Esophagus muscularis mucosa (tissue), 4 donors: Measurements from ENCODE around the gene ORAI3. TPM values are rescaled to one million over a fixed set of nuclear protein-coding genes. Genes with fewer than 3 reads are reported as not detected.

Experiments
- DNase-seq: peaks from one replicate; pipeline ENCODE4 v3.0.0-alpha.2; 2017; ENCODE audit errors: extremely low spot score
- H3K27ac ChIP-seq, 4 donors: fragments of 200-600 bp; sonication (generic); replicated peaks in 1 of 4; 1 replicate in 3 of 4; 2 replicates in 1 of 4; pipeline ENCODE4 v1.5.1; 2016 to 2019; ENCODE audit warnings: mild to moderate bottlenecking in 1 of 4
- H3K27me3 ChIP-seq, 4 donors: fragments of 200-600 bp; sonication (generic); one replicate each; pipeline versions ENCODE4 v1.5.1 to v1.6.0; 2016 to 2019
- H3K36me3 ChIP-seq, 4 donors: fragments of 200-600 bp; sonication (generic); one replicate each; pipeline ENCODE4 v1.5.1; 2016 to 2019
- H3K4me1 ChIP-seq, 4 donors: fragments of 200-600 bp; sonication (generic); one replicate each; pipeline ENCODE4 v1.5.1; 2016 to 2019
- H3K4me3 ChIP-seq, 4 donors: fragments of 200-600 bp; sonication (generic); 1 replicate in 2 of 4; 2 replicates in 2 of 4; pipeline ENCODE4 v1.5.1; 2016 to 2019; ENCODE audit warnings: mild to moderate bottlenecking in 4 of 4, moderate library complexity in 1 of 4
- H3K9me3 ChIP-seq, 4 donors: fragments of 200-600 bp; sonication (generic); 1 replicate in 3 of 4; 2 replicates in 1 of 4; pipeline ENCODE4 v1.5.1; 2016 to 2019
- CTCF ChIP-seq, 3 experiments: fragments of 200-600 bp in 2 of 3; fragments of 450-650 bp in 1 of 3; sonication (generic) in 2 of 3; IDR thresholded peaks; one replicate each; pipeline ENCODE4 v1.5.1; 2017 to 2019; ENCODE audit warnings: antibody characterized with exemption in 3 of 3, mild to moderate bottlenecking in 2 of 3, moderate library complexity in 1 of 3
- EP300 ChIP-seq: sonication (generic); formaldehyde crosslinking; IDR thresholded peaks from one replicate; pipeline ENCODE4 v1.6.1; 2017; ENCODE audit warnings: antibody characterized with exemption
- POLR2A ChIP-seq: fragments of 450-650 bp; IDR thresholded peaks from one replicate; pipeline ENCODE4 v1.6.1; 2017; ENCODE audit warnings: antibody characterized with exemption, moderate library complexity, mild to moderate bottlenecking, low read depth
- POLR2AphosphoS5 ChIP-seq, 2 donors: sonication (generic); formaldehyde crosslinking; IDR thresholded peaks; one replicate each; pipeline ENCODE4 v1.6.1; 2017; ENCODE audit warnings: antibody characterized with exemption in 2 of 2
- WGBS: methylation state at CpG from one replicate; pipeline ENCODE4 v1.1.5; 2018; 5-methylcytosine and 5-hydroxymethylcytosine counted together
- intact Hi-C: fragments of 100-400 bp; cut with DNase I; formaldehyde crosslinking; loops from one replicate; pipeline ENCODE4 v1.15.1; 2023
- total RNA-seq, 4 donors: library from RNA; depleted of rRNA; stranded (reverse); fragments of >200 nt; gene quantifications; one replicate each; pipeline versions ENCODE4 v1.1.0 to v1.2.1, GENCODE V29; 2016

The ORAI3 gene
- total RNA-seq, 4 donors from 2014 or later: 33.0 to 56.5 (median 45.8) TPM

DNA sequence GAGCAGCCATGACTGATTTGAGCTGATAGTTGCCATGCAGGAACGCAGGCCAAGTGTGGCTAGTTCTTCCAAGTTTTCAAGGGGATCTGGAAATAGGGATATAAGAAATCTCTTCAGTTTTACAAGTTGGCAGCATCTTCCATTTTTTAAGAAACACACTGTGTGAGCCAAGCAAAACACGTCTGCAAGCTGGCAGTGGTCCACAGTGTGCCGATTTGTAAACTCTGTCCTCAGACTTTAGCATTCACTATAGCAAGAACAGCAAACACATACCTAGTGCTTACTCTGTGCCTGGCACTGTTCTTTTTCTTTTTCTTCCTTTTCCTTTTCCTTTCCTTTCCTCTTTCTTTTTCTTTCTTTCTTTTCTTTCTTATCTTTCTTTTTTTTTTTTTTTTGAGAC is 2.9 kb downstream of the ORAI3 start:
- peaks cover 0 to 14% (median 9%) of the 10 kb centered on the region in 4 donors for H3K36me3 ChIP-seq
- no peak overlapping the region for H3K4me3 ChIP-seq
- TF ChIP-seq POLR2A (no peak), CTCF (IDR thresholded peaks at IDR 0.05) (no peak), EP300 (no peak), POLR2AphosphoS5 (IDR thresholded peaks at IDR 0.05) (peak; percentile 49 to 69)
- intact Hi-C loops: no loop called here
- peaks cover 32 to 67% (median 62%) of the 10 kb centered on the region in 4 donors for H3K4me1 ChIP-seq
- H3K27me3 ChIP-seq: no peaks in the 10 kb centered on the region
- peak overlapping the region; percentile 91 to 99 (median 92) for H3K27ac ChIP-seq
- no peaks in the 10 kb centered on the region for H3K9me3 ChIP-seq
- no peak for DNase-seq
- 27% methylated on average over 3 of the region's 3 CpGs for WGBS

DNA sequence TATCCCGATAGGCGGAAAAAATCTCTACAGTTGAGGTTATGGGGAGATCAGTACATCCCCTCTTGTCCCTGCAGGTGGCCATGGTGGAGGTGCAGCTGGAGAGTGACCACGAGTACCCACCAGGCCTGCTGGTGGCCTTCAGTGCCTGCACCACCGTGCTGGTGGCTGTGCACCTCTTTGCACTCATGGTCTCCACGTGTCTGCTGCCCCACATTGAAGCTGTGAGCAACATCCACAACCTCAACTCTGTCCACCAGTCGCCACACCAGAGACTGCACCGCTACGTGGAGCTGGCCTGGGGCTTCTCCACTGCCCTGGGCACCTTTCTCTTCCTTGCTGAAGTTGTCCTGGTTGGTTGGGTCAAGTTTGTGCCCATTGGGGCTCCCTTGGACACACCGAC is 4.2 kb downstream of the ORAI3 start:
- no peak overlapping the region for H3K4me3 ChIP-seq
- H3K27ac ChIP-seq: peak overlapping the region in 3 of 4 donors; percentile 58 to 91 (median 66)
- peaks cover 0 to 8% (median 4%) of the 10 kb centered on the region in 4 donors for H3K36me3 ChIP-seq
- H3K27me3 ChIP-seq: no peaks in the 10 kb centered on the region
- WGBS: 73% methylated on average over 3 of the region's 9 CpGs
- DNase-seq: no peak
- TF ChIP-seq CTCF (IDR thresholded peaks at IDR 0.05) (no peak), POLR2AphosphoS5 (IDR thresholded peaks at IDR 0.05) (no peak)
- intact Hi-C loops: no loop called here
- H3K9me3 ChIP-seq: no peaks in the 10 kb centered on the region
- H3K4me1 ChIP-seq: peaks cover 34 to 66% (median 59%) of the 10 kb centered on the region in 4 donors

DNA sequence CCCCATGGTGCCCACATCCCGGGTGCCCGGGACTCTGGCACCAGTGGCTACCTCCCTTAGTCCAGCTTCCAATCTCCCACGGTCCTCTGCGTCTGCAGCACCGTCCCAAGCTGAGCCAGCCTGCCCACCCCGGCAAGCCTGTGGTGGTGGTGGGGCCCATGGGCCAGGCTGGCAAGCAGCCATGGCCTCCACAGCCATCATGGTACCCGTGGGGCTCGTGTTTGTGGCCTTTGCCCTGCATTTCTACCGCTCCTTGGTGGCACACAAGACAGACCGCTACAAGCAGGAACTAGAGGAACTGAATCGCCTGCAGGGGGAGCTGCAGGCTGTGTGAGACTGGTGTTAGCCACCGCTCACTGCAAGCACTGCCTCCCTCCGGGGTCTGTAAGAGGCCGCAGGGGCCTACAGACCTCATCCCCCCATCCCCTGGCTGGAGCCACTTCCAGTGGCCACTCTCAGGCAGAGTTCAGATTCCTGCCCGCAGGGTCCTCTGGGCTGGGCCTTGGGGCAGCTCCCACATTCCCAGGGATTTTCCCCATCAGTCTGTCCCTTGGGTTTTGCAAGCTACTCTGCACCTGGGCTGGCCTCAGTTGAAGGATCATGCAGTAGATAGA is 4.8 kb downstream of the ORAI3 start:
- Histone ChIP-seq H3K9me3 (no peaks in the 10 kb centered on the region), H3K4me3 (no peak overlapping the region), H3K4me1 (peaks cover 36 to 65% (median 60%) of the 10 kb centered on the region in 4 donors), H3K36me3 (peaks cover 0 to 8% (median 4%) of the 10 kb centered on the region in 4 donors), H3K27me3 (no peaks in the 10 kb centered on the region), H3K27ac (peak overlapping the region; percentile 4 to 91 (median 62))
- peak; percentile 49 to 66 (median 57) for TF ChIP-seq CTCF (IDR thresholded peaks at IDR 0.05)
- no peak for TF ChIP-seq EP300
- no peak for TF ChIP-seq POLR2A
- TF ChIP-seq POLR2AphosphoS5 (IDR thresholded peaks at IDR 0.05): no peak
- no peak for DNase-seq
- 10% methylated on average over 2 of the region's 15 CpGs for WGBS
- intact Hi-C loops: no loop called here

DNA sequence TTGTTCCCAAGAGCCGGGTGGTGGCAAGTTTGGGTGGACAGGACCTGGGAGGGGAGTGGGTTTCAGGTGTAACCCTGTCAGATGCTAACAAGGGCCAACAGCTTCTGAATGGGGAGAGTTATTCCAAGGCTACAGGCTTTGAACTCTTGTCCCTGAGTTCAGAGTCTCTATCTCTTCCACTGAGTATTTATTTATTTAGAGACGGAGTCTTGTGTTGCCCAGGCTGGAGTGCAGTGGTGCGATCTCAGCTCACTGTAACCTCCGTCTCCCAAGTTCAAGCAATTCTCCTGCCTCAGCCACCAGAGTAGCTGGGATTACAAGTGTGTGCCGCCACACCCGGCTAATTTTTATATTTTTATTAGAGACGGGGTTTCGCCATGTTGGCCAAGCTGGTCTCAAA is 6.1 kb downstream of the ORAI3 start:
- 84% methylated on average over 8 of the region's 8 CpGs for WGBS
- Histone ChIP-seq H3K36me3 (peaks cover 3 to 21% (median 16%) of the 10 kb centered on the region in 4 donors), H3K4me1 (peaks cover 43 to 70% (median 65%) of the 10 kb centered on the region in 4 donors), H3K4me3 (no peak overlapping the region), H3K27me3 (no peaks in the 10 kb centered on the region), H3K9me3 (no peaks in the 10 kb centered on the region), H3K27ac (peak overlapping the region in 1 of 4 donors; percentile 5)
- intact Hi-C loops: no loop called here
- DNase-seq: no peak
- no peak for TF ChIP-seq CTCF (IDR thresholded peaks at IDR 0.05)
- no peak for TF ChIP-seq POLR2AphosphoS5 (IDR thresholded peaks at IDR 0.05)
- no peak for TF ChIP-seq EP300
- TF ChIP-seq POLR2A: no peak
